Stimulated activated CD4-positive, alpha-beta T cell treated with anti-CD3 and anti-CD28 coated beads, Interleukin-1b, Interleukin-23, amount 100 ng/mL, for 48 hours (primary cell): ENCODE data around the gene NKIRAS1.
"Not testable (repeated sequence)": the region's sequence is repeated elsewhere in the genome, so short reads cannot be mapped to it uniquely, and the experiment has no call there.

Experiments used
- DNase-seq: peaks from one replicate; pipeline ENCODE4 v3.0.0-alpha.2; 2020

The NKIRAS1 gene

DNA sequence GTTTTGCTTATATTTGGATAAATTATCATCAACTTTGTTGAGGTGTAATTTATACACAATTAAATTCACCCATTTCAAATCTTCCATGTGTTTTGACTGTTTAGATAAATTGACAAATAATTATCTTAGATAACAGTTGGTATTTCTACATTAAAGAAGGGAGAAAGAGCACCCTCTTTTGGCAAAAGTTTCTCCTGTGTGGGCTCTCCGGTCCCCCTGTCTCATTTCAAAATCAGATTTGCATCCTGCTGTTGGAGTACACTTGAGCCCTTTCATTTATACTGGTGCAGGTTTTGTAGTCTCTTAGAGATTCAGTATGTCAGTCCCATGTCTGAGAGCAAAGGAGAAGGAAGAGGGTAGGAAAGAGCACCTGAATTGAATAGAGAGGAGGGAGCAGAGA lies 49.4 kb downstream of the NKIRAS1 start:
- no peak for DNase-seq

DNA sequence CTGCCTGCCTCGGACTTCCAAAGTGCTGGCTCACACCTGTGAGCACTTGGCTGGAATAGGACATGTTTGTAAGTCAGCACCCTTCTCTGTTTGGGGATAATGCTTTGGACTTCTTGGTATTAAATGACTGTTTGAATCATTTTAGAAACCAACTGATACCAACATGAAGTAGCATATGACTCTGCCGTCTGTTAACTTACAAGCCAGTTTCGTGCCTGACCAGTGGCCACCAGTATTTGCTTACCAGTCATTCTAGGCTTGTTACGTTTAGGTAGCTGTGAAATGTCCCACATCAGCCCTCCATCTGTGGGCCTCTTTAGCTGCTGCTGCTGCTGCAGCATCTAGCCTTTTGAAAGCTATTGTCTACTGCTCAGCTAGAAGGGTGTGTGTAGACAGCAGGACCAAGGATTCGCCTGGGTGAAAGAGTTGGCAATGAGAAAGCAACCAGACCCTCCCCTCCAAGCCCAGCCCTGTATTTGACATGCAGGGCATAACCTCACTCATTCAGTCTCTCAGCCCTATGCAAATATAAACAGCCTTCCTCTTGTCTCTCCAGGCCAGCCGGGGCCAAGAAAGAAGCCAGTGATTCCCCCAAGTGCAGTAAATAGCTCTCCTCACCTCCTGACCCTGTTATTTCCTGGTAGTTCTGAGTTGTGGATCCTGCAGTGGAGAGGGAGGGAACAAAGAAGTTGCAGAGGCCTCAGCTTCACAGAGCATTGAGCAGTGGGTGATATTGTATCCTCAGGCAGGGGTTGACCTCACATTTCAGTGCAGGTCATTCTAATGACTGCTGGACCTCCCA lies 51.0 kb downstream of the NKIRAS1 start:
- no peak for DNase-seq

DNA sequence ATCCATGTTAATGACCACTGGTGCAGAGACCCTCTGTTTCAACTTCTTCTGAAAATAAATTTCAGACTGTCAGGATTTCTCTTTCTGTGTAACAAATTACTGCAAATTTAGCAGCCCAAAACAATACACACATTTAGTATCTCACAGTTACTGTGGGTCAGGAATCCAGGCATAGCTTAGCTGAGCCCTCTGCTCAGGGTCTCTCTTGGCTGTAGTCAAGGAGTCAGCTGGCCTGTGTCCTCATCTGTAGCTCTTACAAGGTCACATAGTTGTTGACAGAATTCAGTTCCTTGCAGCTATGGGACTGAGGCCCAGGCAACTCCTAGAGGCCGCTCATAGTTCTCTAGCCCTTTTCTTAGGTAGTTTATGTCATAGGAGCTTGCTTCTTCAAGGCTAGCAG lies 51.9 kb downstream of the NKIRAS1 start:
- DNase-seq: no peak

DNA sequence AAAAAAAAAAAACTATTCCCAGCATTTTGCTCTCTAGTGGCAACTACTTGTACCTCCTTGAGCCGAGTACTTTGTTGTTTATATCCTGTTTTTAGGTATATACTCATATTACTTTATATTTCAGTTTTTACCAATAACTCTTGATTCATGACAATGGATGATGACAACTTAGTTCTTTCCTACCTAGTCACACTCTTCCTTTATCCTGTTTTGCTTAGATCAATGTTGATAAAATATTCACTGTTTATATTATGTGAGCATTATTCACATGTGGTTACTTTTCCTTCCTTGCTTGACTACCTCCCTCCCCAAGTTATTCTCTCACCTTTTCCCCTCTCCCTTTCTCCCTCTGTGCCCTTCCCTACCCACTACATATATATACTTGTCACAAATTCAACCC lies 53.7 kb downstream of the NKIRAS1 start:
- DNase-seq: no peak

DNA sequence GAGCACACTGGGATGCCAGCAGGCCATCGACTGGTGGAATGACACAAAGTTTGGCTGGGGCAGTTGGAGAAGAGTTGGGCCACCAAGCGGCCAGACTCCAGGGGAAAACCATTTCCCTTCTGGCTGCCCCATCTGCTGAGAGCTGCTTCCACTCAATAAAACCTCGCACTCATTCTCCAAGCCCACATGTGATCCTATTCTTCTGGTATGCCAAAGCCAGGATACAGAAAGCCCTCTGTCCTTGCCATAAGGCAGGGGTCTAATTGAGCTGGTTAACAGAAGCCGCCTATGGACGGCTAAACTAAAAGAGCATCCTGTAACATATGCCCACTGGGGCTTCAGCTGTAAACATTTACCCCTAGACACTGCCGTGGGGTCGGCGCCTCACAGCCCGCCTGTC lies 55.1 kb downstream of the NKIRAS1 start:
- DNase-seq: no peak

DNA sequence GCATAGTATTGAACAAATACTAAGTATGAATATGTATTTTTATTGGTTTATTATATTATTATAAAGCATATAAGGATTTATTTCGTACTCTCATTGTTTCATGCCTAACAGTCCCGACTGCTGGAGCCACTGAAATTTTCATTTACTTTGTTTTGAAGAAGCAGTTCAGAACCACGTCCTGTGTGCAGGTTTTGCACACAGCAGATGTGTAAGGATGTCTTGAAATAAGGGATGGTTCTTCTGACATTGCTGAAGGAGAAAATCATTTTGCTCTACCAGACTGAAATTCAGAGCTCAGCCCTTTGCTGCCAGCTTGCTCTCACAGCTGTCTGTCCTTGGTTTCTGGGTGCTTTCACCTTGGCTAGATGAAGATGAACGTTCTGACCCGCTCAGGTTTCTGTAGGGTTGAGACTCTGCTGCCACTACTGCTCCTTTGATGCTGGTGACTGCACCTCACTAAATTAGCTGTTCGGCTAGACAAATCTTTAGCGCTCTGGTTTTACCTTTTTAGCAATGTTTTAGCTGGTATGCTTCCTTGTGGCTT lies 56.9 kb downstream of the NKIRAS1 start:
- DNase-seq: no peak

DNA sequence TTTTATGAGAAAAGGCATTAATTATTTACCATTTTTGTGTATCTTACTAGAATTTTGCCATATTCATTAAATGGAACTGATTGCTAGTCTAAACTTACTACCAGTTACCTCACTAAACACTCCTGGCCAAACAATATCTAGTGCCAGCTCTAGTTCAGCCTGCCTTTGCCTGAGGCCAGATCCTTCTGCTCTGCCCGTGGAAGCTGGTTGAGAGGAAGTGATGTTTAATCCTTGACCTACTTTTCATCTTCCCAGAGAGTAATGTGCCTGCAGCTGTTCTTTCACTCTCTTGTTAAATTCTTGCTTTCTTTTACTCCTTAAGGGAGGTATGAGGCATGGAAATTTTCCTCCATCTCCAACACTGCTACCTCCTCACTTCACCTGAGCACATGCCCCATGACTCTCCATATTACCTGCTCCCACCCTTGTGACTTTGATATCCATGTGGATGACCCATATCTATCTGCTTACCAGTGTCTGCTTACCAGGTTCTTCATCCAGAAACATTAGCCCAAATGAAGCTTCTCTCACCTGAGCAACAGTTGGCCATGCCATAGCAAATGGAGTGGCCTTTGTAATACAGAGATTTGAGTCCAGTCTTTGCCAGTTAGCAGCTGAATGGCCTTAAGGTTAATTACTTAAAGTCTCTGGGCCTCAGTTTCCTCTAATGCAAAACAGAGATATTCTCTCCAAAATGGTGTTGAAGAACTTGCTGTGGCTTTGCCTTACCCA lies 57.6 kb downstream of the NKIRAS1 start:
- DNase-seq: no peak

DNA sequence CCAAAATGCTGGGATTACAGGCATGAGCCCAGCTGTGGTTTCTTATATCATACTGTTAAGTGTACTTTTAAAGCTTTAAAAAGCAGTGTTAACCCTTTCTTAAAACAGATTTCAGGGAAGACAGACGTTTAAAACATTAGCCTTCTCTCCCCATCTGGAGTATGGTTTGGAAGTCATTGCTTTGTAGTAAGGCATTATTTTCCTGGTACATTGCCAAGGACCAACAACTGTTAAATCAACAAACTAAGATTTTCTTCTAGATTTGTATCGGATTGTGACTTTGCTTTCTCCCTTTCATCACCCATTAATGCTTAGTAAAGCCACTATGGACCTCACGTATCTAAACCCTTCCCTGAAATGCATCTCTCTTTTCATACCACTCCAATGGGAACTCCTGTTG lies 60.5 kb downstream of the NKIRAS1 start:
- DNase-seq: no peak

DNA sequence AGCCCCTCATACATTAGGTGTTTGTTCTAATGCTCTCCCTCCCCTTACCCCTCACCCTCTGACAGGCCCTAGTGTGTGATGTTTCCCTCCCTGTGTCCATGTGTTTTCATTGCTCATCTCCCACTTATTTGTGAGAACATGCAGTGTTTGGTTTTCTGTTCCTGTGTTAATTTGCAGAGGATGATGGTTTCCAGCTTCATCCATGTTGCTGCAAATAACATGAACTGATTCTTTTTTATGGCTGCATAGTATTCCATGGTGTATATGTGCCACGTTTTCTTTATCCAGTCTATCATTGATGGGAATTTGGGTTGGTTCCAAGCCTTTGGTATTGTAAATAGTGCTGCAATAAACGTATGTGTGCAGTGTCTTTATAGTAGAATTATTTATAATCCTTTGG lies 67.3 kb downstream of the NKIRAS1 start:
- not testable (repeated sequence) for DNase-seq

DNA sequence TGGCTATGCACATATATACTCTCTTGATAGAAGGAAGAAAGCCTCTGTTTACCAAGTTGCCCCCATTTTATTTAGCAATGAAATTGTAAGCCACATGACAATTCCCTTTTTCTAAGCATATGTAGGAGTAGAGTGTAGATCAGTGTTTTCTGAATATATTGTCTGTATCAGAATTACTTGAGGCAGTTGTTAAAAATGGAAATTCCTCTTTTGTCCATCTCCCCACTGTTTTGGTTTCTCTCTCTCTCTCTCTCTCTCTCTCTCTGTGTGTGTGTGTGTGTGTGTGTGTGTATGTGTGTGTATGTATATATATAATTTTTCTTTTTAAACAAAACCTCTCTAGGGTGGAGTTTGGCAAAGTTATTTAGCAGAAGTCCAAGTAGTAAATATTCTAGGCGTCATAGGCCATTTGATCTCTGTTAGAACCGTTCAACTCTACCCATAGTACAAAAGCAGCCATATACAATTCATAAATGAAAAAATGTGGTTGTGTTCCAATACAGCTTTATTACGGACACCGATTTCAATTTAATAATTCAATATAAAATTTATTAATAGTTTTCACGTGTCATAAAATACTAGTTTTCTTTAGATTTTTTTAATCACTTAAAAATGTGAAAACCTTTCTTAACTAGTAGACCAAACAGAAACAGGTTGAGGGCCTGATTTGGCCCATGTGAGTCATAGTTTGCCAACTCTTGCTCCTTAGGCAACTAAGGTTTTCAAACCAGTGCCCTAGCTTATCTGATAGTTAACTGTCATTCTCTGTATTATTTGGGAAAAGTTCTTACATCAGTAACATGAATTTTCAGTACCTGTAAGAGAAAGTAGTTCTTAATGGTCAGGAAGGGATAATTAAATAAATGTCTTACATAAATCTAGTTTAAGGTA lies 71.2 kb downstream of the NKIRAS1 start:
- no peak for DNase-seq

DNA sequence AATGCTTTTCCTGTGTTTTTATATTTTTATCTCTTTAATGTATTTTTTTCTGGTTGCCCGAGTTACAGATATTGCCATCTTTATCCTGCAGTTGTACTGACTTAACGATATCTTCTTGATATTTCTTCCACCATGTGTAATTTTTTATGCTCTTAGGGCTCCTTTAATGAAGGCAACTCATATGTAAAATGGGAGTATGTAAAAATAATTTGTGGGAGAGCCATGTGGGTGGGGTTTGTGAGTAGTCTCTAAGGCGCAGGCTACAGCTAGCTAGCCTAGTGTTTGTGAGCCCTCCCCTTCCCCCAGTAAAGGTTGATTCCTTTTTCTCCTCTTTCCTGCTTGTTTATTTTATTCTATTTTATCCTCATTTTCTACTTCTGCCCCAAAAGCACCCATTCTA lies 72.9 kb downstream of the NKIRAS1 start:
- DNase-seq: no peak
